HepG2 (cell line): Measurements from ENCODE around the gene EBP. TPM values are rescaled to one million over a fixed set of nuclear protein-coding genes. Genes with fewer than 3 reads are reported as not detected.

Experiments used
- ATAC-seq: fragments of 200-7000 bp; cut with Tn5 transposase; 3 replicates; pipeline ENCODE4 v1.9.1; 2020; ENCODE audit warnings: mild to moderate bottlenecking, moderate library complexity
- BruUV-seq: library from RNA; stranded (reverse); fragments of 400-500 nt; replicated peaks from 2 replicates; lab custom pipeline; 2021; lab: Mats Ljungman, UMichigan
- CTCF ChIA-PET: fragments of 300-600 bp; formaldehyde crosslinking; extraction: SDS; loops from one replicate; lab custom pipeline; 2021; ENCODE audit warnings: low total read pairs, inconsistent platforms, low intra/inter-chr PET ratio; lab: Yijun Ruan, JAX
- POLR2A ChIA-PET: fragments of 350-600 bp; sonication (Branson Sonifier 250); formaldehyde crosslinking; loops from one replicate; lab custom pipeline; 2020; ENCODE audit warnings: antibody characterized with exemption, inconsistent platforms; lab: Yijun Ruan, JAX
- DNase-seq: peaks from one replicate; pipeline ENCODE4 v3.0.0-alpha.2; 2015; ENCODE audit warnings: low spot score
- FAIRE-seq: peaks from 3 replicates; lab custom pipeline; 2011; peaks lifted over from hg19 to GRCh38; lab: Jason Lieb, UNC
- H2AFZ ChIP-seq: one replicate; pipeline ENCODE4 v1.6.1; 2011; ENCODE audit warnings: low read length, inconsistent platforms
- H3K27ac ChIP-seq: fragments of 300-600 bp; 3 replicates; pipeline ENCODE4 v1.8.0; 2011; ENCODE audit warnings: mixed run types, mild to moderate bottlenecking, mixed read lengths, low read length, inconsistent platforms; ENCODE audit not compliant: insufficient read depth; ENCODE audit errors: extremely low read length
- H3K27me3 ChIP-seq, 2 experiments: fragments of 200-600 bp in 1 of 2; 2 replicates in 1 of 2; 3 replicates in 1 of 2; pipeline versions ENCODE4 v1.6.0 to v1.8.0; 2011; ENCODE audit warnings: low read length in 2 of 2, mild to moderate bottlenecking in 2 of 2, moderate library complexity in 2 of 2, inconsistent platforms in 1 of 2; ENCODE audit not compliant: insufficient read depth in 2 of 2, control insufficient read depth in 1 of 2
- H3K36me3 ChIP-seq, 2 experiments: fragments of 200-600 bp in 1 of 2; replicated peaks in 1 of 2; 2 replicates in 1 of 2; 3 replicates in 1 of 2; pipeline versions ENCODE4 v1.5.1 to v1.8.0; 2011; ENCODE audit warnings: low read length in 2 of 2, inconsistent platforms in 1 of 2; ENCODE audit not compliant: insufficient read depth in 2 of 2, control insufficient read depth in 1 of 2
- H3K4me1 ChIP-seq: 2 replicates; pipeline ENCODE4 v1.5.1; 2012; ENCODE audit warnings: low read length, inconsistent platforms; ENCODE audit not compliant: insufficient read depth
- H3K4me2 ChIP-seq: 2 replicates; pipeline ENCODE4 v1.6.0; 2011; ENCODE audit warnings: low read depth, low read length, inconsistent platforms
- H3K4me3 ChIP-seq, 3 experiments: fragments of 200-600 bp in 1 of 3; sonication (generic), shearing (Covaris generic) in 1 of 3; replicated peaks in 1 of 3; 2 replicates each; pipeline ENCODE4 v1.5.1; 2011 to 2016; ENCODE audit warnings: low read length in 3 of 3, inconsistent platforms in 2 of 3, low read depth in 2 of 3, mild to moderate bottlenecking in 2 of 3, control low read depth in 1 of 3, mixed read lengths in 1 of 3; ENCODE audit not compliant: insufficient read depth in 1 of 3
- H3K79me2 ChIP-seq: one replicate; pipeline ENCODE4 v1.6.1; 2011; ENCODE audit warnings: low read length, inconsistent platforms; ENCODE audit not compliant: insufficient read depth
- H3K9ac ChIP-seq: 2 replicates; pipeline ENCODE4 v1.6.0; 2011; ENCODE audit warnings: mild to moderate bottlenecking, low read depth, low read length, inconsistent platforms; ENCODE audit not compliant: insufficient read depth
- H3K9me3 ChIP-seq: 2 replicates; pipeline ENCODE4 v1.5.1; 2012; ENCODE audit warnings: mild to moderate bottlenecking, low read length
- H4K20me1 ChIP-seq: 2 replicates; pipeline ENCODE4 v1.6.0; 2011; ENCODE audit warnings: inconsistent platforms, mild to moderate bottlenecking, low read length, moderate library complexity; ENCODE audit not compliant: insufficient read depth
- ASH2L ChIP-seq: fragments of 300-600, 200-600 bp; sonication (generic); IDR thresholded peaks from 2 replicates; pipeline ENCODE4 v1.7.0; 2017; ENCODE audit warnings: low read depth, mild to moderate bottlenecking, moderate library complexity, mixed read lengths, low read length; ENCODE audit not compliant: insufficient read length
- DR1 ChIP-seq: sonication (generic); formaldehyde crosslinking; IDR thresholded peaks from 2 replicates; pipeline ENCODE4 v1.8.0; 2021; ENCODE audit warnings: mild to moderate bottlenecking, missing genetic modification reagents, inconsistent platforms
- ETV5 ChIP-seq: IDR thresholded peaks from 2 replicates; pipeline ENCODE4 v1.6.1; 2018; ENCODE audit warnings: missing biosample characterization, missing genetic modification reagents, inconsistent platforms, borderline replicate concordance
- HHEX ChIP-seq: IDR thresholded peaks from 2 replicates; pipeline ENCODE4 v1.6.1; 2016; ENCODE audit warnings: control low read depth
- HOXD1 ChIP-seq: sonication (generic); formaldehyde crosslinking; IDR thresholded peaks from 2 replicates; pipeline ENCODE4 v1.5.0; 2020; ENCODE audit warnings: missing genetic modification reagents
- POGZ ChIP-seq: sonication (generic); formaldehyde crosslinking; IDR thresholded peaks from 2 replicates; pipeline ENCODE4 v1.4.0; 2020; ENCODE audit warnings: mild to moderate bottlenecking, missing genetic modification reagents
- RFX1 ChIP-seq: fragments of 450-650 bp; IDR thresholded peaks from 2 replicates; pipeline ENCODE4 v1.6.1; 2017
- SMARCC2 ChIP-seq: fragments of 450-650 bp; IDR thresholded peaks from 2 replicates; pipeline ENCODE4 v1.6.1; 2017; ENCODE audit warnings: antibody characterized with exemption, mild to moderate bottlenecking
- TCF7L2 ChIP-seq: IDR thresholded peaks from 2 replicates; pipeline ENCODE4 v1.6.1; 2011; ENCODE audit warnings: mild to moderate bottlenecking, low read depth, low read length, moderate library complexity
- ZHX1 ChIP-seq: sonication (generic); formaldehyde crosslinking; IDR thresholded peaks from 2 replicates; pipeline ENCODE4 v1.8.1; 2022; ENCODE audit warnings: low read depth, mild to moderate bottlenecking, missing genetic modification reagents
- ZMYM3 ChIP-seq: sonication (generic); formaldehyde crosslinking; IDR thresholded peaks from 2 replicates; pipeline ENCODE4 v1.5.1; 2020; ENCODE audit warnings: mild to moderate bottlenecking, missing genetic modification reagents
- ZNF335 ChIP-seq: sonication (generic); formaldehyde crosslinking; IDR thresholded peaks from 2 replicates; pipeline ENCODE4 v1.4.0; 2020; ENCODE audit warnings: missing genetic modification reagents
- ZNF432 ChIP-seq: sonication (generic); formaldehyde crosslinking; IDR thresholded peaks from 2 replicates; pipeline ENCODE4 v1.5.0; 2020; ENCODE audit warnings: missing genetic modification reagents, mild to moderate bottlenecking, borderline replicate concordance
- ZNF609 ChIP-seq: sonication (generic); formaldehyde crosslinking; IDR thresholded peaks from 2 replicates; pipeline ENCODE4 v1.4.0; 2020; ENCODE audit warnings: mild to moderate bottlenecking, missing genetic modification reagents, borderline replicate concordance
- ZNF710 ChIP-seq: sonication (generic); formaldehyde crosslinking; IDR thresholded peaks from 2 replicates; pipeline ENCODE4 v1.5.0; 2020; ENCODE audit warnings: mild to moderate bottlenecking, missing genetic modification reagents, borderline replicate concordance
- ZNF784 ChIP-seq: sonication (generic); formaldehyde crosslinking; IDR thresholded peaks from 2 replicates; pipeline ENCODE4 v1.5.1; 2020; ENCODE audit warnings: missing genetic modification reagents, mild to moderate bottlenecking, borderline replicate concordance
- WGBS: methylation state at CpG from one replicate; pipeline ENCODE4 v1.1.6; 2017; ENCODE audit warnings: low lambda C conversion rate; 5-methylcytosine and 5-hydroxymethylcytosine counted together
- in situ Hi-C: cut with HindIII; loops from 2 replicates; pipeline ENCODE4 v1.10.0; 2017; ENCODE audit warnings: low pct_unique_long_range_greater_than_20kb; ENCODE audit not compliant: extremely low pct_ligation_motif_present
- intact Hi-C: fragments of 100-400 bp; cut with micrococcal nuclease; formaldehyde crosslinking; loops from one replicate; pipeline ENCODE4 v1.10.0; 2022; ENCODE audit not compliant: unreplicated experiment
- polyA plus RNA-seq, 8 experiments: library from polyadenylated mRNA; depleted of rRNA in 3 of 8; stranded (reverse) in 7 of 8; unstranded in 1 of 8; fragments of >200 nt; fragmentation: Illumina TruSeq in 4 of 8; extraction: Trizol in 4 of 8; gene quantifications; 2 replicates each; pipeline versions ENCODE4 v1.2.1 to v1.2.3, GENCODE V29; 2011 to 2016; ENCODE audit warnings: low read depth in 4 of 8, missing spikeins in 1 of 8, mixed read lengths in 1 of 8; ENCODE audit not compliant: insufficient read depth in 1 of 8
- total RNA-seq, 5 experiments: library from RNA; depleted of rRNA; stranded (reverse); fragments of >200 nt; fragmentation: Illumina TruSeq; extraction: Trizol; gene quantifications; 2 replicates each; pipeline ENCODE4 v1.2.3, GENCODE V29; 2016; ENCODE audit warnings: low read depth in 1 of 5

Gene EBP
- total and polyA plus RNA-seq, 2 of the 13 experiments (the other 11 are each of a cell fraction or from before 2014, with no cell fraction given) = 106 to 260 TPM

GRCh38 chrX:48480142-48480541, 41.5 kb upstream of the EBP start:
- no peak overlapping the region for H3K9ac ChIP-seq
- no peak overlapping the region for H3K4me3 ChIP-seq
- ChIA-PET POLR2A (no interaction called here), CTCF (no interaction called here)
- no peak for DNase-seq
- peaks cover 8 to 10% of the 10 kb centered on the region in 2 experiments; a peak in 3 of 5 replicates for H3K36me3 ChIP-seq
- no TSS peak for BruUV-seq
- H3K4me2 ChIP-seq = no peak overlapping the region
- no peaks in the 10 kb centered on the region; a peak in 1 of 5 replicates for H3K27me3 ChIP-seq
- H3K79me2 ChIP-seq = peaks cover 19% of the 10 kb centered on the region
- ATAC-seq = no peak
- no peak for FAIRE-seq
- no peak overlapping the region for H3K27ac ChIP-seq
- intact Hi-C loops = no loop called here
- 97% methylated on average over 3 of the region's 3 CpGs for WGBS
- H4K20me1 ChIP-seq = no peaks in the 10 kb centered on the region
- peaks cover 11% of the 10 kb centered on the region; the same call in 1 of the 2 replicates for H3K4me1 ChIP-seq
- in situ Hi-C loops = no loop called here
- H3K9me3 ChIP-seq = no peaks in the 10 kb centered on the region
- no peak overlapping the region for H2AFZ ChIP-seq
- TF ChIP-seq ZNF609 (CRISPR knock-in tag) = no peak
- no peak for TF ChIP-seq ZNF784 (CRISPR knock-in tag)
- TF ChIP-seq DR1 = no peak
- TF ChIP-seq ASH2L = no peak
- no peak for TF ChIP-seq ZNF335 (CRISPR knock-in tag)
- no peak for TF ChIP-seq SMARCC2
- TF ChIP-seq POGZ (CRISPR knock-in tag) = no peak
- no peak for TF ChIP-seq ZNF710 (CRISPR knock-in tag)
- TF ChIP-seq ZNF432 = no peak
- no peak for TF ChIP-seq ZMYM3 (CRISPR knock-in tag)
- TF ChIP-seq ETV5 (CRISPR knock-in tag) = no peak
- no peak for TF ChIP-seq HOXD1 (CRISPR knock-in tag)
- TF ChIP-seq HHEX (CRISPR knock-in tag) = no peak
- no peak for TF ChIP-seq TCF7L2
- no peak for TF ChIP-seq ZHX1 (CRISPR knock-in tag)
- TF ChIP-seq RFX1 = no peak
